ENCODE results near the gene RASGRP4.

DNA sequence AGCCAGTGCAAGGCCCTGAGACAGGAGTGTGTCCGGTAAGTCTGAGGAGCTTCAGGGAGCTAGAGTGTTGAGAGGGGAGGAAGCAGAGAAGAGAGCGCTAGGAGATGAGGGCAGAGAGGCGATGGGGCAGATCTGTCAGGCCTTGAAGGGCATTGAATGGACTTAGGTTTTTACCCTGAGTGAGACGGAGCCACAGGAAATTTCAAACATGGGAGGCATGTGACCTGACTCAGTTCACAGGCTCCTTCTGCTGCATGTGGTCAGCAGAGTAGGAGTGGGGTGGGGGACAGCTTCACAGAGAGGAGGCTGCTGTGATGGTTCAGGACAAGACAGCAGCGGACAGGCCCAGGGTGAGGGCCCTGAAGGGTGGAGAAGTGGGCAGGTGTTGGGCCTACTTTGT lies 25.7 kb downstream of the RASGRP4 start:
- TF ChIP-seq GATA2 (IDR thresholded peaks at IDR 0.05; ENCODE audit: low read depth, low read length), result no peak
- TF ChIP-seq GATA3 (IDR thresholded peaks at IDR 0.05; ENCODE audit: low read depth, low read length), result no peak
